ENCODE results near the gene CNNM1.

The CNNM1 gene

GRCh38 chr10:99393036-99393435 is 63.9 kb downstream of the CNNM1 start:
- TF ChIP-seq, protein P1, sequence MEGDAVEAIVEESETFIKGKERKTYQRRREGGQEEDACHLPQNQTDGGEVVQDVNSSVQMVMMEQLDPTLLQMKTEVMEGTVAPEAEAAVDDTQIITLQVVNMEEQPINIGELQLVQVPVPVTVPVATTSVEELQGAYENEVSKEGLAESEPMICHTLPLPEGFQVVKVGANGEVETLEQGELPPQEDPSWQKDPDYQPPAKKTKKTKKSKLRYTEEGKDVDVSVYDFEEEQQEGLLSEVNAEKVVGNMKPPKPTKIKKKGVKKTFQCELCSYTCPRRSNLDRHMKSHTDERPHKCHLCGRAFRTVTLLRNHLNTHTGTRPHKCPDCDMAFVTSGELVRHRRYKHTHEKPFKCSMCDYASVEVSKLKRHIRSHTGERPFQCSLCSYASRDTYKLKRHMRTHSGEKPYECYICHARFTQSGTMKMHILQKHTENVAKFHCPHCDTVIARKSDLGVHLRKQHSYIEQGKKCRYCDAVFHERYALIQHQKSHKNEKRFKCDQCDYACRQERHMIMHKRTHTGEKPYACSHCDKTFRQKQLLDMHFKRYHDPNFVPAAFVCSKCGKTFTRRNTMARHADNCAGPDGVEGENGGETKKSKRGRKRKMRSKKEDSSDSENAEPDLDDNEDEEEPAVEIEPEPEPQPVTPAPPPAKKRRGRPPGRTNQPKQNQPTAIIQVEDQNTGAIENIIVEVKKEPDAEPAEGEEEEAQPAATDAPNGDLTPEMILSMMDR (IDR thresholded peaks at IDR 0.05; ENCODE audit: insufficient read depth, missing control alignments), result no peak
- FAIRE-seq, result no peak
- DNase-seq (ENCODE audit: insufficient read length, low spot score), result no peak

GRCh38 chr10:99393683-99394082 is 64.5 kb downstream of the CNNM1 start:
- TF ChIP-seq, protein P1 (IDR thresholded peaks at IDR 0.05; ENCODE audit: insufficient read depth, missing control alignments), result no peak
- no peak for FAIRE-seq
- DNase-seq (ENCODE audit: insufficient read length, low spot score), result no peak

DNA sequence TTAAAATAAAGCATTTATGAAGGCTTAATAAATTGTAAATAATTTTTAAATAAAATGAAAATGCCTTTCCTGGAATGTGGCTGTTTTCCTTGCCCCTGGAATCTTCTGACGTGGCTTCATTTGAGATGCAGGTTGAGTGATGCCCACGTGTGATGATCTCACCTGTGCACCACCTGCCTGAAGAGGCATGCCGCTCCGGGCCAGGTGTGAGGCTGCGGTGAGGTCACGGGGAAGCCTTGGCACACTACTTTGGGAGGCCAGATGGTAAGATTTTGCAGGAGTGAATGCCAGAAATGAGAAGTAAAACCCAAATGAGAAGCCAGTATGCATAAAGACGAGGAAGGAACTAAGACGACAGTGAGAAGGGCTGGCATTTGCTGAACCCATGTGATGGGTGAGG is 65.1 kb downstream of the CNNM1 start:
- DNase-seq (ENCODE audit: insufficient read length, low spot score) (no peak), FAIRE-seq (no peak)

DNA sequence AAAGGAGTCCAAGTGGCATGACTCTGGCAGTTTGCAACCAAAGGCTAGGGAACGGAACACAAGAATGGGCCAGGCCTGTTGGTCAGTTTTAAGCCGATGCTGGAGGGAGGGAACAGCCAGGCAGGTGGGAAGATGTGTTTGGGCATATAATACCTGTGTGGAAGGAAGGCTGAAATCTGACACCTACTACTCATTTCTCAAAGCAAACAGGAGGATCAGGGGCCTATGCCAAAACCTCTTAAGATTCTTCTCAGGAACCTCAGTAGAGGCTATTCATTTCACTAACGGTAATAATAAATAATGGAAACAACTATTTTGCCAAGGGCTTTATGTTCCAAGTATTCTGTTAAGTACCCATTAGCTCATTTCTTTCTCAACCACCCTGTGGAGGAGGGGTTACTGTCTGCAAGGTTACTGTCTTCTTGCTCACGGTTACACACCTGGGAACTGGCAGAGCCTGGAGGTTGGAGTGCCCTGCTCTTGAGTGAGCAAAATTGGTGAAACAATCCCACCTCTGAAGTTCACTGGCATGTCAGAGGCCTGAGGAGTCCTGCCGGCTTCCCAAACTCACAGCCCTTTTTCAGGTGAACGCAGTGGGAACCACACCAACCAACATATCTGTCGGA is 65.7 kb downstream of the CNNM1 start:
- TF ChIP-seq, protein P1 (IDR thresholded peaks at IDR 0.05; ENCODE audit: insufficient read depth, missing control alignments), result no peak
- no peak for FAIRE-seq
- no peak for DNase-seq (ENCODE audit: insufficient read length, low spot score)

More for the DNA sequence above, 65.1 kb downstream of the CNNM1 start:
- TF ChIP-seq, protein P1 (IDR thresholded peaks at IDR 0.05; ENCODE audit: insufficient read depth, missing control alignments), result no peak

DNA sequence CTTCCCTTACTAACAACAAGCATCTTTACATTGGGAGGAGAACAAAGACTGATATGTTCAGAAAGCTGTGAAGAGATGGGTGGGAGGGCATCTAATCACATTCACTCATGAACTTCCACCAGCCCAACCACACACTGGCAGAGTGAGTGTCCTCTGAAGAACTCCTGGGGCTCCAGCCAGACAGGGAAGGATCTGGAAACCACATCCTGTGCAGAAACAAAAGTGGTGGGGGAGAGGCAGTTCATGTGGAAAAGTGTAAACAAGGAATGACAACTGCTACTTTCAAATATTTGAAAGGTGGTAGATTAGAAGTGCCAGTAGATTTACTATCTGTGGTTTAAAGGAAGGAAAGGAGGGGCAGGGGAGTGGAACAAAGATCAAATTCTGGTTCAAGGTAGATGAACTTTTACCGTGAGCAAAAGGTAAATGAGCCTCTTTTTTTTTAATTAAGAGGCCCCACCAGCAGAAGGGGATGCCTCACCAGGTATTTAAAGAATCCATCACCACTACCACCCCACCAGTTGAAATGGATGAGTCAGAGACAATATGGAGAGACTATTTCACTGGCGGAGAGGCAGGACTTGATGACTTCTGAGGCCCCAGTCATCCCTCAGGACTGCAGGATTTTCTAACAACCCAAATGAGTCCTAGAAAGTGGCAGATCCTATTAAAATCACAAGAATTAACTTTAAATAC is 66.7 kb downstream of the CNNM1 start:
- FAIRE-seq (no peak), DNase-seq (ENCODE audit: insufficient read length, low spot score) (no peak)
- TF ChIP-seq, protein P1 (IDR thresholded peaks at IDR 0.05; ENCODE audit: insufficient read depth, missing control alignments), result no peak

DNA sequence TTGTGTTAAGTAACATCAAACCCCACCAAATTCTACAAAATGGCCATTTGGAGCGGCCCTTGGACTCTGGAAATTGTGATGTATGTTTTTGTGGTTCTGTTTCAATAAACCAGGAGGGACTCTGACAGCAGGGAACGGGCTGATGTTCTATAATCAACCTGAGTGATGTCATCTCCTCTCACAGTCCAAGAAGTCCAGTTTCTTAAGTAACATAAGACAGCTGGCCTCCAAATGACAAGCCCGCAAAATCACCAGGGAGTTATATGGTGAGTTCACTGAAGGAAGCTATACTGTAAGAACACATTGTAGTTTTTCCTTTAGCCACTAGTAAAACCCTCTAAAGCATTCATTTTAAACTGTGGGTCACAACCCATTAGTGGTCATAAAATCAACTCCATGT is 67.3 kb downstream of the CNNM1 start:
- FAIRE-seq (no peak), DNase-seq (ENCODE audit: insufficient read length, low spot score) (no peak)
- TF ChIP-seq, protein P1 (IDR thresholded peaks at IDR 0.05; ENCODE audit: insufficient read depth, missing control alignments), result no peak

DNA sequence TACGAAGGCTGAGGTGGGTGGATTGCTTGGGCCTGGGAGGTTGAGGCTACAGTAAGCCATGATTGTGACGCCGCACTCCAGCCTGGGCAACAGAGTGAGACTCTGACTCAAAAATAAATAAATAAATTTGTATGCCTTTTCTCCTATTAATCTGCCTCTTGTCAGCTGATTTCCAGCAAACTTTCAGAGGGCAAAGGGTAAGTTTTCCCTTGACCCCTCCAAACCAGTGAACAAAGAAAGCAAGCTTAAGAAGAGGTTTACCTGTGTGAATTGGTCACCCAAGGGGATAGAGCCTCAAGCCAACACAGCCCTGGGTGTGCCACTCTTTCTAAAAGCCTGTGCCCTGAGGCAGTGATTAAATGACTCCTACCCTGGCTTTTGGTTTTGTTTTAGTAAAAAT is 70.5 kb downstream of the CNNM1 start:
- no peak for DNase-seq (ENCODE audit: insufficient read length, low spot score)
- no peak for FAIRE-seq
- TF ChIP-seq, protein P1 (IDR thresholded peaks at IDR 0.05; ENCODE audit: insufficient read depth, missing control alignments), result no peak

Measured in D721Med (cell line).